ENCODE data around the gene CALD1. TPM values are rescaled to one million over a fixed set of nuclear protein-coding genes. Genes with fewer than 3 reads are reported as not detected.
"Not testable (repeated sequence)": the region's sequence is repeated elsewhere in the genome, so short reads cannot be mapped to it uniquely, and the experiment has no call there.

The CALD1 gene
- total RNA-seq, 1 experiment from 2014 or later: 182 TPM

GRCh38 chr7:134942690-134943466 is 163.4 kb downstream of the CALD1 start:
- in situ Hi-C loops (cut with HindIII; ENCODE audit: low pct_unique_long_range_greater_than_20kb, low sequenced_read_pairs): no loop called here
- DNase-seq (ENCODE audit: low read depth, low spot score): no peak

GRCh38 chr7:134943785-134944400 is 164.5 kb downstream of the CALD1 start:
- in situ Hi-C loops (cut with HindIII; ENCODE audit: low pct_unique_long_range_greater_than_20kb, low sequenced_read_pairs): no loop called here
- DNase-seq (ENCODE audit: low read depth, low spot score): peak; percentile 76

GRCh38 chr7:134945691-134946090 is 166.3 kb downstream of the CALD1 start:
- DNase-seq (ENCODE audit: low read depth, low spot score): no peak
- in situ Hi-C loops (cut with HindIII; ENCODE audit: low pct_unique_long_range_greater_than_20kb, low sequenced_read_pairs): no loop called here

- DNase-seq (ENCODE audit: low read depth, low spot score): no peak
- in situ Hi-C loops (cut with HindIII; ENCODE audit: low pct_unique_long_range_greater_than_20kb, low sequenced_read_pairs): no loop called here
These were observed 166.8 kb downstream of the CALD1 start for GRCh38 chr7:134946260-134946659.

GRCh38 chr7:134947329-134947728 is 167.9 kb downstream of the CALD1 start:
- in situ Hi-C loops (cut with HindIII; ENCODE audit: low pct_unique_long_range_greater_than_20kb, low sequenced_read_pairs): no loop called here
- no peak for DNase-seq (ENCODE audit: low read depth, low spot score)

- in situ Hi-C loops (cut with HindIII; ENCODE audit: low pct_unique_long_range_greater_than_20kb, low sequenced_read_pairs): no loop called here
- DNase-seq (ENCODE audit: low read depth, low spot score): no peak
These were observed 168.4 kb downstream of the CALD1 start for GRCh38 chr7:134947831-134948230.

- in situ Hi-C loops (cut with HindIII; ENCODE audit: low pct_unique_long_range_greater_than_20kb, low sequenced_read_pairs): no loop called here
- DNase-seq (ENCODE audit: low read depth, low spot score): no peak
These were observed 168.8 kb downstream of the CALD1 start for GRCh38 chr7:134948246-134948645.

GRCh38 chr7:134948736-134949135 is 169.3 kb downstream of the CALD1 start:
- DNase-seq (ENCODE audit: low read depth, low spot score): no peak
- in situ Hi-C loops (cut with HindIII; ENCODE audit: low pct_unique_long_range_greater_than_20kb, low sequenced_read_pairs): no loop called here

GRCh38 chr7:134949171-134949570 is 169.7 kb downstream of the CALD1 start:
- no peak for DNase-seq (ENCODE audit: low read depth, low spot score)
- in situ Hi-C loops (cut with HindIII; ENCODE audit: low pct_unique_long_range_greater_than_20kb, low sequenced_read_pairs): no loop called here

GRCh38 chr7:134954197-134955082 is 175.0 kb downstream of the CALD1 start:
- DNase-seq (ENCODE audit: low read depth, low spot score): peak; percentile 67
- in situ Hi-C loops (cut with HindIII; ENCODE audit: low pct_unique_long_range_greater_than_20kb, low sequenced_read_pairs): no loop called here

GRCh38 chr7:134957005-134957404 is 177.6 kb downstream of the CALD1 start:
- DNase-seq (ENCODE audit: low read depth, low spot score): no peak
- in situ Hi-C loops (cut with HindIII; ENCODE audit: low pct_unique_long_range_greater_than_20kb, low sequenced_read_pairs): no loop called here

- in situ Hi-C loops (cut with HindIII; ENCODE audit: low pct_unique_long_range_greater_than_20kb, low sequenced_read_pairs): no loop called here
These were observed 180.4 kb downstream of the CALD1 start for GRCh38 chr7:134959810-134960209.

GRCh38 chr7:134962270-134962780 is 182.9 kb downstream of the CALD1 start:
- no peak for DNase-seq (ENCODE audit: low read depth, low spot score)
- in situ Hi-C loops (cut with HindIII; ENCODE audit: low pct_unique_long_range_greater_than_20kb, low sequenced_read_pairs): no loop called here

More at GRCh38 chr7:134959810-134960209, 180.4 kb downstream of the CALD1 start:
- DNase-seq (ENCODE audit: low read depth, low spot score): no peak

GRCh38 chr7:134963036-134963435 is 183.6 kb downstream of the CALD1 start:
- no peak for DNase-seq (ENCODE audit: low read depth, low spot score)
- in situ Hi-C loops (cut with HindIII; ENCODE audit: low pct_unique_long_range_greater_than_20kb, low sequenced_read_pairs): no loop called here

GRCh38 chr7:134966691-134967090 is 187.3 kb downstream of the CALD1 start:
- in situ Hi-C loops (cut with HindIII; ENCODE audit: low pct_unique_long_range_greater_than_20kb, low sequenced_read_pairs): no loop called here

GRCh38 chr7:134968110-134968509 is 188.7 kb downstream of the CALD1 start:
- in situ Hi-C loops (cut with HindIII; ENCODE audit: low pct_unique_long_range_greater_than_20kb, low sequenced_read_pairs): no loop called here
- no peak for DNase-seq (ENCODE audit: low read depth, low spot score)

More at GRCh38 chr7:134966691-134967090, 187.3 kb downstream of the CALD1 start:
- no peak for DNase-seq (ENCODE audit: low read depth, low spot score)

- in situ Hi-C loops (cut with HindIII; ENCODE audit: low pct_unique_long_range_greater_than_20kb, low sequenced_read_pairs); DNase-seq (ENCODE audit: low read depth, low spot score): not testable (repeated sequence)
These were observed 202.2 kb downstream of the CALD1 start for GRCh38 chr7:134981645-134982044.

GRCh38 chr7:134985894-134986362 is 206.5 kb downstream of the CALD1 start:
- DNase-seq (ENCODE audit: low read depth, low spot score): no peak
- in situ Hi-C loops (cut with HindIII; ENCODE audit: low pct_unique_long_range_greater_than_20kb, low sequenced_read_pairs): no loop called here
